ENCODE measurements around the gene CACHD1. TPM values are rescaled to one million over a fixed set of nuclear protein-coding genes. Genes with fewer than 3 reads are reported as not detected.

The CACHD1 gene
- total and polyA plus RNA-seq, 2 experiments from 2014 or later = 41.3 to 54.4 TPM

- H3K4me1 ChIP-seq (ENCODE audit: low read depth) = no peaks in the 10 kb centered on the region
- H3K27me3 ChIP-seq = peaks cover 58% of the 10 kb centered on the region
Measured at GRCh38 chr1:64466033-64466432, 3.9 kb upstream of the CACHD1 start.

GRCh38 chr1:64469116-64469976 lies 583 bp upstream of the CACHD1 start:
- no peak for TF ChIP-seq CTCF (IDR thresholded peaks at IDR 0.05; ENCODE audit: low read depth, low read length)
- peaks cover 21% of the 10 kb centered on the region for H3K4me1 ChIP-seq (ENCODE audit: low read depth)
- H3K4me3 ChIP-seq = peak overlapping the region; percentile 95
- peak overlapping the region; percentile 55 for H3K27ac ChIP-seq
- H3K9me3 ChIP-seq (ENCODE audit: low read depth) = no peaks in the 10 kb centered on the region
- peak in 1 of 2 donors; percentile 14 for DNase-seq (ENCODE audit: low read depth in 1 of 2, low spot score in 1 of 2)
- H3K27me3 ChIP-seq = peaks cover 39% of the 10 kb centered on the region
- no peaks in the 10 kb centered on the region for H3K36me3 ChIP-seq

More at GRCh38 chr1:64466033-64466432, 3.9 kb upstream of the CACHD1 start:
- Histone ChIP-seq H3K36me3 (no peaks in the 10 kb centered on the region), H3K9me3 (ENCODE audit: low read depth) (no peaks in the 10 kb centered on the region), H3K27ac (no peak overlapping the region), H3K4me3 (no peak overlapping the region)
- no peak for DNase-seq (ENCODE audit: low read depth in 1 of 2, low spot score in 1 of 2)
- no peak for TF ChIP-seq CTCF (IDR thresholded peaks at IDR 0.05; ENCODE audit: low read depth, low read length)

- peak; percentile 30 to 65 for DNase-seq (ENCODE audit: low read depth in 1 of 2, low spot score in 1 of 2)
- Histone ChIP-seq H3K9me3 (ENCODE audit: low read depth) (no peaks in the 10 kb centered on the region), H3K4me3 (peak overlapping the region; percentile 95), H3K27ac (peak overlapping the region; percentile 55), H3K27me3 (peaks cover 25% of the 10 kb centered on the region), H3K4me1 (ENCODE audit: low read depth) (peaks cover 27% of the 10 kb centered on the region), H3K36me3 (no peaks in the 10 kb centered on the region)
- TF ChIP-seq CTCF (IDR thresholded peaks at IDR 0.05; ENCODE audit: low read depth, low read length) = no peak
Measured at GRCh38 chr1:64470665-64471217, 812 bp downstream of the CACHD1 start.

GRCh38 chr1:64471218-64472039 lies 1.5 kb downstream of the CACHD1 start:
- H3K9me3 ChIP-seq (ENCODE audit: low read depth) = no peaks in the 10 kb centered on the region

More at GRCh38 chr1:64471218-64472039, 1.5 kb downstream of the CACHD1 start:
- peaks cover 34% of the 10 kb centered on the region for H3K4me1 ChIP-seq (ENCODE audit: low read depth)
- no peaks in the 10 kb centered on the region for H3K36me3 ChIP-seq
- DNase-seq (ENCODE audit: low read depth in 1 of 2, low spot score in 1 of 2) = peak; percentile 21 to 88
- peaks cover 24% of the 10 kb centered on the region for H3K27me3 ChIP-seq
- peak overlapping the region; percentile 27 for H3K27ac ChIP-seq
- peak overlapping the region; percentile 95 for H3K4me3 ChIP-seq
- no peak for TF ChIP-seq CTCF (IDR thresholded peaks at IDR 0.05; ENCODE audit: low read depth, low read length)

Measured in cardiac muscle cell (in vitro differentiated cells and primary cell).